Endothelial cell of umbilical vein (primary cell): Measurements from ENCODE around the gene TOP2A. TPM values are rescaled to one million over a fixed set of nuclear protein-coding genes. Genes with fewer than 3 reads are reported as not detected.

Source experiments
- BruUV-seq: library from RNA; stranded (reverse); fragments of 400-500 nt; replicated peaks from 2 replicates; lab custom pipeline; 2021; lab: Mats Ljungman, UMichigan
- CTCF ChIA-PET: fragments of 300-600, 350-600 bp; sonication (Branson Sonifier 250); formaldehyde crosslinking; loops from one replicate; lab custom pipeline; 2021; ENCODE audit warnings: antibody characterized with exemption, inconsistent platforms; lab: Charles Lee
- POLR2A ChIA-PET: fragments of 300-600, 350-600 bp; sonication (Branson Sonifier 250); formaldehyde crosslinking; loops from one replicate; lab custom pipeline; 2021; ENCODE audit warnings: antibody characterized with exemption, inconsistent platforms; lab: Charles Lee
- DNase-seq: peaks from one replicate; pipeline ENCODE4 v3.0.0-alpha.2; 2011; ENCODE audit warnings: low read depth, low spot score
- FAIRE-seq: peaks from 2 replicates; lab custom pipeline; 2011; peaks lifted over from hg19 to GRCh38; lab: Jason Lieb, UNC
- H2AFZ ChIP-seq: 2 replicates; pipeline ENCODE4 v1.6.0; 2012; ENCODE audit warnings: low read depth, low read length, control low read depth, inconsistent platforms
- H3K27ac ChIP-seq: 2 replicates; pipeline ENCODE4 v1.5.1; 2011; ENCODE audit warnings: low read depth, mild to moderate bottlenecking, control low read depth, low read length, moderate library complexity; ENCODE audit not compliant: insufficient read depth
- H3K27me3 ChIP-seq, 2 experiments: 2 replicates each; pipeline versions ENCODE4 v1.6.0 to v1.6.1; 2011; ENCODE audit warnings: low read length in 2 of 2, mixed read lengths in 1 of 2; ENCODE audit not compliant: control insufficient read depth in 2 of 2, insufficient read depth in 2 of 2
- H3K36me3 ChIP-seq, 2 experiments: 2 replicates in 1 of 2; 3 replicates in 1 of 2; pipeline ENCODE4 v1.5.1; 2011; ENCODE audit warnings: low read length in 2 of 2, mild to moderate bottlenecking in 1 of 2, moderate library complexity in 1 of 2; ENCODE audit not compliant: control insufficient read depth in 2 of 2, insufficient read depth in 2 of 2; ENCODE audit errors: extremely low read depth in 1 of 2
- H3K4me1 ChIP-seq: 3 replicates; pipeline ENCODE4 v1.5.1; 2011; ENCODE audit warnings: mild to moderate bottlenecking, low read length; ENCODE audit not compliant: control insufficient read depth, insufficient read depth; ENCODE audit errors: extremely low read depth
- H3K4me2 ChIP-seq: 2 replicates; pipeline ENCODE4 v1.6.1; 2011; ENCODE audit warnings: low read length, control low read depth, mixed read lengths; ENCODE audit not compliant: insufficient read depth
- H3K4me3 ChIP-seq, 3 experiments: fragments of 200-600 bp in 1 of 3; sonication (generic), shearing (Covaris generic) in 1 of 3; replicated peaks in 1 of 3; 2 replicates each; pipeline ENCODE4 v1.5.1; 2011 to 2016; ENCODE audit warnings: control low read depth in 3 of 3, low read length in 3 of 3, mild to moderate bottlenecking in 2 of 3, inconsistent platforms in 1 of 3, low read depth in 1 of 3, moderate library complexity in 1 of 3; ENCODE audit not compliant: insufficient read depth in 1 of 3
- H3K79me2 ChIP-seq: 2 replicates; pipeline ENCODE4 v1.6.0; 2012; ENCODE audit warnings: low read length, inconsistent platforms; ENCODE audit not compliant: control insufficient read depth, insufficient read depth
- H3K9ac ChIP-seq: replicated peaks from 2 replicates; pipeline ENCODE3; 2011; ENCODE audit warnings: low read length, control low read depth; ENCODE audit not compliant: insufficient read depth; ENCODE audit errors: extremely low read depth
- H3K9me1 ChIP-seq: replicated peaks from 3 replicates; pipeline ENCODE4 v1.6.0; 2011; ENCODE audit warnings: mild to moderate bottlenecking, low read length; ENCODE audit not compliant: control insufficient read depth, insufficient read depth; ENCODE audit errors: extremely low read depth
- H3K9me3 ChIP-seq: replicated peaks from 2 replicates; pipeline ENCODE4 v1.5.1; 2012; ENCODE audit warnings: low read length, inconsistent platforms; ENCODE audit not compliant: control insufficient read depth, insufficient read depth
- H4K20me1 ChIP-seq: replicated peaks from 2 replicates; pipeline ENCODE3; 2011; ENCODE audit warnings: mild to moderate bottlenecking, low read length; ENCODE audit not compliant: control insufficient read depth, insufficient read depth; ENCODE audit errors: extremely low read depth
- EZH2 ChIP-seq: IDR thresholded peaks from 2 replicates; pipeline ENCODE4 v1.6.1; 2012; ENCODE audit warnings: borderline replicate concordance, low read depth, mild to moderate bottlenecking, moderate library complexity, low read length, inconsistent platforms; ENCODE audit not compliant: severe bottlenecking
- FOS ChIP-seq: IDR thresholded peaks from 2 replicates; pipeline ENCODE4 v1.6.1; 2011; ENCODE audit warnings: mild to moderate bottlenecking, low read length, moderate library complexity, borderline replicate concordance; ENCODE audit not compliant: insufficient read depth
- GATA2 ChIP-seq: IDR thresholded peaks from 2 replicates; pipeline ENCODE4 v1.7.0; 2011; ENCODE audit warnings: low read depth, mild to moderate bottlenecking, moderate library complexity, mixed read lengths, low read length; ENCODE audit not compliant: insufficient read length, insufficient read depth
- JUN ChIP-seq: IDR thresholded peaks from 2 replicates; pipeline ENCODE4 v1.6.1; 2011; ENCODE audit warnings: borderline replicate concordance, low read depth; ENCODE audit not compliant: insufficient read length, insufficient read depth
- MYC ChIP-seq: IDR thresholded peaks from one replicate; pipeline ENCODE4 v1.6.1; 2011; ENCODE audit warnings: mild to moderate bottlenecking, low read depth, low read length
- POLR2A ChIP-seq: IDR thresholded peaks from 2 replicates; pipeline ENCODE4 v1.6.1; 2012; ENCODE audit warnings: low read depth, mild to moderate bottlenecking, control low read depth, low read length
- POLR2AphosphoS5 ChIP-seq: IDR thresholded peaks from 2 replicates; pipeline ENCODE4 v1.6.1; 2012; ENCODE audit warnings: low read depth, mild to moderate bottlenecking, control low read depth, low read length, moderate library complexity; ENCODE audit not compliant: insufficient read depth
- dilution Hi-C: fragments of 300-500 bp; cut with MboI; formaldehyde crosslinking; loops from one replicate; pipeline ENCODE4 v1.15.0; 2019; ENCODE audit warnings: low sequenced_read_pairs; ENCODE audit not compliant: extremely low pct_ligation_motif_present
- intact Hi-C: fragments of 100-400 bp; cut with micrococcal nuclease; formaldehyde crosslinking; loops from one replicate; pipeline ENCODE4 v1.10.0; 2022
- polyA plus RNA-seq, 4 experiments: library from polyadenylated mRNA; depleted of rRNA in 3 of 4; stranded (reverse) in 3 of 4; unstranded in 1 of 4; fragments of >200 nt; gene quantifications; 2 replicates each; pipeline versions ENCODE4 v1.2.1 to v1.2.3, GENCODE V29; 2011 to 2012; ENCODE audit warnings: missing spikeins in 1 of 4
- total RNA-seq: library from RNA; stranded (reverse); gene quantifications from 2 replicates; pipeline ENCODE4 v1.2.3, GENCODE V29; 2021
- TF ChIP-seq, protein P1 (sequence below), 2 donors: IDR thresholded peaks; 1 replicate in 1 of 2; 2 replicates in 1 of 2; pipeline ENCODE4 v1.5.1; 2011; ENCODE audit warnings: low read length in 2 of 2, mild to moderate bottlenecking in 2 of 2, moderate library complexity in 2 of 2, control low read depth in 1 of 2, inconsistent platforms in 1 of 2, low read depth in 1 of 2; ENCODE audit not compliant: insufficient read depth in 1 of 2; ENCODE audit errors: extremely low read depth in 1 of 2
- TF ChIP-seq, protein P2 (sequence below): IDR thresholded peaks from 2 replicates; pipeline ENCODE4 v1.6.1; 2011; ENCODE audit not compliant: insufficient read depth, insufficient read length

Gene TOP2A
- total and polyA plus RNA-seq, 2 donors (not counting 3 experiments of a cell fraction or from before 2014, with no cell fraction given), result 31.3 to 160 TPM

DNA sequence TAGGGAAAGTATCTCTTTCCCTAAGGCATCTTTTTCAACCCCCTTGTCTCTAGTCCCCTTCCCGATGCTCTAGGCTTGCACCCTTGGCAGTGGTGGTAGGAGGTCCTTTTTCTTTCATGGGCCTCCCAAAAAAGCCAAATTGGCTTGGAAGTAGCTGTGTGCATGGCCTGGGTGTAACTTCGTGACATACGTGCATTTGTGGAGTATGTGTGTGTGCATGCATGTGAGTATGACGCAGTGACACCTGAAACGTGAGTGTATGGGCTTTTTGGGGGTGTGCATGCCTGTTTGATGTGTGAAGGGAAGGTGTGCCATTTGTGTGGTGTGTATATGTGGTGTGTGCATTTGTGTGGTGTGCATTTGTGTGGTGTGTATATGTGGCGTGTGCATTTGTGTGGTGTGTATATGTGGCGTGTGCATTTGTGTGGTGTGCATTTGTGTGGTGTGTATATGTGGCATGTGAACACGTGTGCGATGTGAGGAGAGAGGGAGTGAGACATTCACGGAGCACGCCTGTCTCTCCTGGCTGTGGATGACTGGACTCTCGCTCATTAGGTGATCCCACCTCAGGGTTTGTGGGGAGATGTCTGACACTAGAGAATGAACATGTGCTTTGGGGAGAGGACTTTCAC is 41.3 kb upstream of the TOP2A start:
- no peak for DNase-seq
- Histone ChIP-seq H4K20me1 (no peaks in the 10 kb centered on the region), H2AFZ (no peak overlapping the region), H3K79me2 (no peaks in the 10 kb centered on the region), H3K9me3 (no peaks in the 10 kb centered on the region), H3K36me3 (peaks cover 16 to 46% of the 10 kb centered on the region in 2 experiments), H3K27ac (no peak overlapping the region), H3K4me1 (no peaks in the 10 kb centered on the region), H3K4me3 (no peak overlapping the region), H3K27me3 (no peaks in the 10 kb centered on the region), H3K4me2 (no peak overlapping the region), H3K9me1 (no peaks in the 10 kb centered on the region), H3K9ac (no peak overlapping the region)
- FAIRE-seq, result no peak
- TF ChIP-seq JUN (no peak), FOS (no peak), MYC (no peak), GATA2 (no peak), POLR2A (no peak), POLR2AphosphoS5 (no peak), EZH2 (no peak)
- TF ChIP-seq, protein P1, sequence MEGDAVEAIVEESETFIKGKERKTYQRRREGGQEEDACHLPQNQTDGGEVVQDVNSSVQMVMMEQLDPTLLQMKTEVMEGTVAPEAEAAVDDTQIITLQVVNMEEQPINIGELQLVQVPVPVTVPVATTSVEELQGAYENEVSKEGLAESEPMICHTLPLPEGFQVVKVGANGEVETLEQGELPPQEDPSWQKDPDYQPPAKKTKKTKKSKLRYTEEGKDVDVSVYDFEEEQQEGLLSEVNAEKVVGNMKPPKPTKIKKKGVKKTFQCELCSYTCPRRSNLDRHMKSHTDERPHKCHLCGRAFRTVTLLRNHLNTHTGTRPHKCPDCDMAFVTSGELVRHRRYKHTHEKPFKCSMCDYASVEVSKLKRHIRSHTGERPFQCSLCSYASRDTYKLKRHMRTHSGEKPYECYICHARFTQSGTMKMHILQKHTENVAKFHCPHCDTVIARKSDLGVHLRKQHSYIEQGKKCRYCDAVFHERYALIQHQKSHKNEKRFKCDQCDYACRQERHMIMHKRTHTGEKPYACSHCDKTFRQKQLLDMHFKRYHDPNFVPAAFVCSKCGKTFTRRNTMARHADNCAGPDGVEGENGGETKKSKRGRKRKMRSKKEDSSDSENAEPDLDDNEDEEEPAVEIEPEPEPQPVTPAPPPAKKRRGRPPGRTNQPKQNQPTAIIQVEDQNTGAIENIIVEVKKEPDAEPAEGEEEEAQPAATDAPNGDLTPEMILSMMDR (IDR thresholded peaks at IDR 0.05; ENCODE audit: extremely low read depth in 1 of 2, insufficient read depth in 1 of 2, low read depth in 1 of 2, low read length in 2 of 2), result no peak
- TF ChIP-seq, protein P2, sequence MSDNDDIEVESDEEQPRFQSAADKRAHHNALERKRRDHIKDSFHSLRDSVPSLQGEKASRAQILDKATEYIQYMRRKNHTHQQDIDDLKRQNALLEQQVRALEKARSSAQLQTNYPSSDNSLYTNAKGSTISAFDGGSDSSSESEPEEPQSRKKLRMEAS, result no peak
- no TSS peak for BruUV-seq
- ChIA-PET CTCF (interaction anchor here (1.0 to 4.5 kb wide), 5 partner anchors 12 to 101 kb away, joined by 3 to 31 read pairs (median 4); no protein-coding TSS in a partner anchor), POLR2A (no interaction called here)
- dilution Hi-C loops, result no loop called here
- intact Hi-C loops, result no loop called here
